DMS53 treated with DMSO at 0.1 percent for 48 hours (cell line): ENCODE results near the gene PEX6.
A peak's percentile ranks its signal among the peaks of the same experiment; 100 is the strongest.
"Not testable (repeated sequence)": the region's sequence is repeated elsewhere in the genome, so short reads cannot be mapped to it uniquely, and the experiment has no call there.

ENCODE experiments used
- DNase-seq: peaks from one replicate; lab custom pipeline; 2025; ENCODE audit not compliant: unreplicated experiment; lab: John Stamatoyannopoulos, UW

The PEX6 gene

DNA sequence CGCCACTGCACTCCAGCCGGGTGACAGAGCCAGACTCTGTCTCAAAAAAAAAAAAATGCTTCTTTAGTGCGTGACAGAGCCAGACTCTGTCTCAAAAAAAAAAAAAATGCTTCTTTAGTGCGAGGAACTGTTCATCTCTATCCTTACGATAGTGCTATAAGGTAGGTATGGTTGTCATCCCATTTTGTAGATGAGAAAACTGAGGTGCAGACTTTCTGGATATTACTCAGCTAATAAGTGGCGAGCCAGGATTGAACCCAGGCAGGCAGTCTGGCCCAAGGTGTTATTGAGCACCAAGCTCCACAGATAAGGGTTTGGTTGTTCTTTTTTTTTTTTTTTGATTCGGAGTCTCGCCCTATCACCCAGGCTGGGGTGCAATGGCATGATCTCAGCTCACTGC lies 22.9 kb upstream of the PEX6 start:
- DNase-seq = no peak

DNA sequence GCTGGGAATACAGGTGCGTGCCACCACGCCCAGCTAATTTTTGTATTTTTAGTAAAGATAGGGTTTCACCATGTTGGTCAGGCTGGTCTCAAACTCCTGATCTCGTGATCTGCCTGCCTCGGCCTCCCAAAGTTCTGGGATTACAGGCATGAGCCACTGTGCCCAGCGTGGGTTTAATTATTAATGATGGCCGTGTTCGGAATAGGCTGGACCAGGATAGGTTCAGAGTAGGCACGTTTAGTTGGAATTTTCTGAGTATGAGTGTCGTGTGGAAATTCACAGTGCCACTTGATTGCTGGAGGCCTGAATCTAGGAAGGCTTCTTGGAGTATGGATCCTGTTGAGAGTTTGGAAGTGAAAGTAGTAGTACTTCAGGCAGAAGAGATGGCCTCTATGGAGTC lies 19.2 kb upstream of the PEX6 start:
- DNase-seq = not testable (repeated sequence)

DNA sequence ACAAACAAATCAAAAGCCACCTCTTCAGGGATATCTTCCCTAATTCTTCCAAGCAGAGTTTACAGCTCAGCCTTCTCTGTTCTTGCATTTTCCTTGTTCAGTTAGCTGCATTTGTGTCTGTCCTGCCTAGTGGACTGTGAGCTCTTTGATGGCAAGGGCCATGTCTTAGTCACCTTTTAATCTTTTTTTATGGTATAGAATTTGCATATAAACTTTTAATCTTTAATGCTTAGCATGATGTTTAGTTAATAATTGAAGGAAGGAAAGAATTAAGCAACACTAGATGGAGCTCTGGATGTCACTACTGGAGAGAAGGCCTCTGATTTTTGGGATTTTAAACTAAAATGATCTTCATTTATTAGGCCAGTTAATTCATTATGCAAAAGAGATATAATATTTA lies 17.5 kb upstream of the PEX6 start:
- DNase-seq = no peak

DNA sequence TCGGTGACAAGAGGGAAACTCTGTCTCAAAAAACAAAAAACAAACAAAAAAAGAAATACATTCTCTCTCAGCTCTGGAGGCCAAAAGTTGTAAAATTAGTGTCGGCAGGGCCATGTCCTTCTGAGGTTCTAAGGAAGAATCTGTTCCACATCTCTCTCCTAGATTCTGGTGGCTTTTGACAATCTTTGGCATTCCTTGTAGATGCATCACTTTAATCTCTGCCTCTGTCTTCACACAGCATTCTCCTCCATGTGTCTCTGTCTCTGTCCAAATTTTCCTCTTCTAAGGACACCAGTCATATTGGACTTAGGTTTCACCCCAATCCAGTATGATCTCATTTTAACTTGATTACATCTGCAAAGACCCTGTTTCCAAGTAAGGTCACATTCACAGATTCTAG lies 14.5 kb upstream of the PEX6 start:
- no peak for DNase-seq

DNA sequence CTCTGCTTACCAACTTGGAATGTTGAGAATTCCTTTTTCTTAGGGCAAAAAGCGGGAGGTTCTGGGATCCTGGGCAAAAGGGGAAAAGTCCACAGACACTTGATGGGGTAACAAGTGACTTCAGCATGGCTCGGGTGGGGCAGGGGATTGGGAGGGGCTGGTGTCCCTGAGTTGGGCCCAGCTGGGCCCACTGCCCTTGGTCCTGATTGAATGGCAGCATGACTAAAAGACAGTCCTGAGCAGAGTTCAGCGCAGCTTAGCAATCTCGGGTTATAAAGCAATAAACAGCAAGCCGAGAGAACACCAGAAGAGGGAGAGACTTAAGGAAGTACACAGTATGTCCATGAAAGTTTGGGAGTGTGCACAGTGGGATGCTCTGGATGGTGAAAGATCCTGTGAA lies 10.9 kb upstream of the PEX6 start:
- no peak for DNase-seq

DNA sequence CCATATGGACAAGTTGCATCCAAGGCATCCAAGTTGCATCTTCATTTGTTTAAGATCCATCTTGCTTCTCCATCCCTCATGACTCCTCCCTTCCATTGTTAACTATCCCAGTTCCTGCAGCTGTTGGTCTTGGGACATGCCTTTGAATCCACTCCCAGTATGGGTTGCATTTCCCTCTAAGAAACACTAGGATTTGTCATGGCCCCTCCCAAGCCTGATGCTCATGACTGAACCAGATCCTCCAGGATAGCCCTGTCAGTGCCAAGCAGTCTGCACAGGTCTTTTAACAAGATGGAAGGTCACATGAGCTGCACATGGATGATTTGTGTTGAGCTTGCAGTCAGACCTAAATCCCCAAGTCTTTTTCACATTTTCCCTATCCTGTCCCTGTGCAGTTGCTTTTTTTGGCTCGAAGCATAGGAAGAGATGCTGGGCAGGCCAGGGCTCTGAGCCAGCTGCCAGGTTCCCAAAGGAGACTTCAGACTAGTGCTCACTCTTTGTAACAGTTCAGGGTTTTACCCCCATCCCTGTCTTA lies 9.6 kb upstream of the PEX6 start:
- no peak for DNase-seq

DNA sequence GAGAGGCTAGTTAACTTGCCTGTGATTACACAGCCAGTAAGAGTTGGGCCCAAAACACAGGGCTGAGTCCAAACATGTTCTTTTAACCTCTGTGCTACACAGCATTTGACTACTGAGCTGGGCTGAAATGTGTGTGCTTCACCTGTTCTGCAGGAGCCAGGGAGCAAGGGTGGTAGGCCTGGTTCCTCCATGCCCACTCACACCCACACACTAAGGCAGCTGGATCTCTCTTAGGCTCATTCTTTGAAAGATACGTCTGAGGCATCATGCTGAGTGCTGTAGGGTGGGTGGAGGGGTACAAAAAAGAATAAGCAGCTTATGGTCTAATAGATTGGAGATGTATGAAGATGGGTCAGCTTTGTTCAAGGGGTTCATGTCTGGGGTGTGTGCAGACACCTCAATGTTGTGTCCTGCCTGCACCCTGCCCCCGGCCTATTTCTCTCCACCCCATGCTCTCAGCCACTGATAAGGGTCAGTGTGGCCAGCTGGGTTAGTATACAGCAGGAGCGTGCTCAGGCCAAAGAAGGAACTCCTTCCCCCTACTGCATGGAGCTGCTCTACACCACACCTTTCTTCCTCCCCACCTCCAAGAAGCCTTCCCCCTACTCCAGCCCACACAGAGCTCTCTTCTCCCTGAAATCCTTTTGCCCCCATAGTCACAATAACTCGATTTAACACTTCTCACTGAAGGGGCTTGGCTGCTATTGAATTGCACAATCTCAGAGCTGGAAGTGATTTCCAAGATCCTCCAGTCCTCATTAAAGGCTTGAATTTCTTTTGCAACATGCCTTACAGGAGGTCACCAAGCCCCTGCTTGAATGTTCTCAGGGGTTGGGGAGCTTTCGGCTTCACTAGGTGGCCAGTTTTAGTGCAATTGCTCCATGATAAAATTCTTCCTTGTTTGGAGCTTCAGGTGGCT lies 8.8 kb upstream of the PEX6 start:
- no peak for DNase-seq

DNA sequence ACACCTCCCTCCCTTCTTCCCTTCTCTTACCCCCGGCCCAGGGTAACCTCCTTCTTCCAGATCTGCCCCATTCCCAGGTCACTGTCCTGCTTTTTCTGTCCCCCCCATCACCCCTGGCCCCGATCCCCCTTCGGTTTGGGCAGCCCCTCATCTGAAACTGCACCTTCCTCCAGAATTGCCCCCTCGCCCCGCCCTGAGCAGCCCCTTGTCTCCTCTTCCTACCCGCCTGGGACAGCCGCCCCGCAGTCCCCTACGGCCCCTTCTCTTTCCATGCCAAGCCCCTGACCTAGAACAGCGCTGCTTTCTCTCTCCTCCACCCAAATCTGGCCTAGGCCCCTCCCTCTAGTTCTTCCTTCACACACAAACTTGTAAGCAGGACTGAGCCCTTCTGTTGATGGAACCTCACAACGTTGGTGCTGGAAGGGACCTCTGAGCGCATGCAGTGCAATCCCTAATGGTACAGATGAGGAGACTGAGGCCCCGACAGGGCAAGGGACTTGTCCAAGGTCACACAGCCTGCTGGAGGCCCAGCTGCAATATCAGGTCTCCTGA lies 6.0 kb upstream of the PEX6 start:
- no peak for DNase-seq

DNA sequence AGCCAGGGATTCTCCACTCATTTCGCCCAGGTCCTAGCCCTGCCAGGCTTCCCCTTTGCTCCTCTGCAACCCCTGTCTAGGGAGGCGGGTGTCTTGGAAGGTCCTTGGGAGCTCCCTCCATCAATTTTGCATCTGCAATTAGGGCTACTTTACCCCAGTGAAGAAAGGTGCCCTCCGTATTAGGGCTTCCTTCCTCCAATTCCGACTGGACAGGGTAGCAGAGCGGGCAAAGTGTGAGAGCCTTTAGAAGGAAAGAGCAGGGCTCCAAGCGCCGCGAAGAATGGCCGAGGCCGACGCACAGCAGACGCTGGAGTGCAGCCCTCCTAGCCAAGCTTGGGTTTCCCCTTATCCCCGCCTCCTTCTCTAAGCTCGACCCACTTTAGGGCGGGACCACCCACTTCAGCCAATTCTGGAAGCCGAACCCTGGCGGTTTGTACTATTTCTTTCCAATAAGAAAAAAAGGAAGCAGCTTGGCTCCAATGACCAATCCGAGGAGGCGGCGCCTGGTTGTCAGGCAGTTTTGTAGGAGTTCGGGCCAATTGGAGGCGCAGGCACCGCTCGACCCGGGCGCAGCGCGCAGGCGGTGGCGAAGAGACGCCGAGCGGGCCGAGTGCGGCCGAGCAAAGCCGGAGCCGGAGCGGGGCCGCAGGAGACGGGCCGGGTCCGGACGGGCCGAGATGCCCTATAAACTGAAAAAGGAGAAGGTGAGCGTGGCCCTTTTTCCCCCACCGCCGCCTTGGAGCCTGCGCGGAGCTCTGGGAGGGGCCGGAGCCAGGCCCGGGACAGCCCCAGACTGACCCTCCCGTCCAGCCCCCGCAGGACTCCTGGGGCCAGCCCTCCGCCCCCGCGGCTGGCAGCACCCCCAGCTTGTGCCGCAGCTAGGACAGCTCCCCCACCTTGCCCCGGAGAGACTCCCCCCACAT lies 5.3 kb upstream of the PEX6 start, which contains the start of gene PPP2R5D:
PPP2R5D (plus strand) TSS at position 570 of the 923 bp plus-strand sequence; CDS start at position 678, 108 bp downstream.
- peak; percentile 99 for DNase-seq

DNA sequence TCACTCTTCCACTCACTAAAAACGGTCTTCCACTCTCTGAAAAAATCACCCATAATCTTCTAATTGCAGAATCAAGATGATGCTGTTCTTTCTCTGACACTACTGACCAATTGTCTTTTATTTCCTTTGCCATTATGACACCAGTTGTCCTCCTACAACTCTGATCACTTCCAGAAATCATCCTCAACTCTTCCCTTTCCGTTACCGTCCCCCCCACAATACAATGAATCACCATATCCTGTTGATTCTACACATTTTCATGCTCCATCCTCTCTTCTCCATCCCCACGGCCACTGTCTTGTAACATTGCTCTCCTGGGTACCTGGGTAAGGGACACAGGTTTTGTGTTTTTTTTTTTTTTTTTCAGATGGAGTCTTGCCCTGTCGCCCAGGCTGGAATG lies 2.9 kb upstream of the PEX6 start:
- DNase-seq = no peak

DNA sequence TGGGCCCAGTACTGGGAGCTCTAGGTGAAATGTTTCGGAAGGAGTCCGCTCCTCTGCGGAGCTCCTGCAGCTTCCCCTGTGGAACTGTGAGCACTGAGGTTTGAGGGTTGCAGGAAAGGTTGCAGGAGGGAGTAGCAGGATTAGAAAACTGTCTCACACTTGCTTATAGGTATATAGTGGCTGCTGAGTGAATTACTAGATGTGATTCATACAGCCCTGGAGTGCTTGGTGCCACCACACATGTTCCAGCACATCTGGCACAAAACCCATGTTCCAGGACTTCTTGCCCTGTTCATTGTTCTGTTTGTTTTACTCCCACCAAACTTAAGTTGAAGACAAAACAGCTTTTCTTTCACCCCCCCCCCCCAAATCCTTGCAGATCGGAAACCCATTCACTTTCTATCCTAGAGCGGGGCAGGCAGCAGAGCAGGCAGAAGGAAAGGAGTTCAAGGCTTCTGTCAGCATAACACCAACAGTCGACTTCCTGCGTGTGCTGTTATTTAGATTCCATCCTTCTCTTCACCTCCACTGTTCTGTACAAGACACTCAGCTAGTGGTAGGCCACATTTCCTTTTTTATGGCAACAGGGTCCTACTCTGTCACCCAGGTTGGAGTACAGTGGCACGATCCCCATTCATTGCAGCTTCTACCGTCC lies 669 bp upstream of the PEX6 start:
- DNase-seq = peak; percentile 70

DNA sequence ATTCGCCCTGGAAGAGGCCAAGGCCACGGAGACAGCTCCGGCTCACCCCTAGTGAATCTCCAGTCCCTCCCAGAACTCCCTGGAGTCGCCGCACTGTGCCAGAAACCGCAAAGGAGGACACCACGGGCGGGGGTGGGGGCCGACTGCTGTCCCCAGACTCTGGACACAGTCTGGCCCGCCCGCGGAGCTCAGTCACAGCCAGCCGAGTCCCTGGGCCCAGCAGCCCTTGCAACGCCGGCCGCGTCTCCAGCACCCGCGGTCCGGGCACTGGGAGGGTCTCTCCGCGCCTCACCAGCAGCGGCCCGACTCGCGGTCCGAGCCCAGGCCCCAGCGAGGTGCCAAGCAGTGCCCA lies 518 bp downstream of the PEX6 start:
- DNase-seq = no peak

DNA sequence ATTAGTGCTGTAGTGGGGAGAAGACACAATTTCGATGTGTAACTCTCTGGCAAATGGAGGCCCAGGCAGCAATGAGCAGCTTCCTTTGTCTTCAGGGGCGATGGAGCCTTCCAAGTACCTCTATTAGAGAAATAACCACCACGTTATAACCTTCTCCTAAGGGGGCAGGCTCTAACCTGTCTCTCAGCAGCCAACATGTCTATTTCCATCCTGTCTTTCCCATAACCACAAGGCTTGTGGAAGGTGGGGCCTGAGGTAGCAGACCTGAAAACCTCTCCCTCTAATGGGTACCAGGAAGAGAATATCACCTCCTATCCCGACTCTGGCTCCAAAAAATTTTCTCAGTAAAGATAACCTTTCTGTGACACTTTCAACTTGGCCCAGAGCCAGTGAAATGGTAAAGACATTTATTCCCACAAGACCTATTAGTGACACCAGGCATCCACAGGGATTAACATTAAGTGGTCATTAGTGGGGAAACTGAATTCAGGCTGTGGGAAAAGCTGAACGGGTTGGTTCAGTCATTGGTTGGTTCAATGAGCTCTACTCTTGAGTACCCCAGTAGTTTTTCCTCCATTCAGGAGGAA lies 4.0 kb downstream of the PEX6 start:
- DNase-seq = no peak

DNA sequence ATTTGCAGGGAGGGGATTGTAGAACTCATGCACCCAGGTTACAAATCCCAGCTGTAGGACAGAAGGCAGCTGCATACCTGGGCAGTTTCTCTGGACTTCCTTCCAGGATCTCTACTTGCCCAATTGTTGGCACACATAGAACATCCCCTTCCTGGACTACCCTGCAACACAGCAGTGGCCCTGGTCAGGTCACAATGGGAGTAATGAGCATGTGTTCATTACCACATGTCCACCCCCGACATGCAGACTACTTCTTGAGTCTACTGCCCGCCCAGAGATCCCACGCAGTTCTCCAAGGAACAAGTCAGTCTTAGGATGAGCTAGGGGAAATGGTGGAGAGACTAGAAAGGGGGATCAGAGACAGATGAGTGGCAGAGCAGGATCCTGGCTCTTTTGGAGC lies 5.1 kb downstream of the PEX6 start:
- no peak for DNase-seq

DNA sequence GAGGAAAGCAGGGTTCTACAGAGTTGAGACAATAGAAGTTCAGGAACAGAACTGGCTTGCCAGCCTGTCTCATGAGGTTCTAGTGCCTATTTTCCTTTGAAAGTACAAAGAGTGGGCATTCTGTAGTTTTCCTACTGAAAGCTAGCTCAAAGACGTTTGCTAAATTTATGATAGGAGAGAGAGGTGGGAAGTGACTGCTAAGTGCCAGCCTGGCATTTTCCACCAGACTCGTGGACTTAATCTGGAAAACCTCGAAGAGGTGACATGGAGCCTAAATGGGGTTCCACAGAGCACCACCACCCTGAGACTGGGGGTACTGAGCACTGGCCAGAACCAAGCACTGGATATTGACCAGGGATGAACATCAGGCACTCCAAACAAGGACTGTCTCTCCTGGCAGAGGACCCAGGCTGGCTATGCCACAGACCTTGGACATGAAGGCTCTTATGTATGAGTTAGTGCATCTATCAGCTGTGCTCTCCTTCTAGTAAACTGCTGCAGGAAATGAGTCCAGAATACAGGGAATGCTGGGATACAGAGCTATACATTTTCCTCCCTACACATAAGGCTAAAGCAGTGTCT lies 7.1 kb downstream of the PEX6 start:
- no peak for DNase-seq

DNA sequence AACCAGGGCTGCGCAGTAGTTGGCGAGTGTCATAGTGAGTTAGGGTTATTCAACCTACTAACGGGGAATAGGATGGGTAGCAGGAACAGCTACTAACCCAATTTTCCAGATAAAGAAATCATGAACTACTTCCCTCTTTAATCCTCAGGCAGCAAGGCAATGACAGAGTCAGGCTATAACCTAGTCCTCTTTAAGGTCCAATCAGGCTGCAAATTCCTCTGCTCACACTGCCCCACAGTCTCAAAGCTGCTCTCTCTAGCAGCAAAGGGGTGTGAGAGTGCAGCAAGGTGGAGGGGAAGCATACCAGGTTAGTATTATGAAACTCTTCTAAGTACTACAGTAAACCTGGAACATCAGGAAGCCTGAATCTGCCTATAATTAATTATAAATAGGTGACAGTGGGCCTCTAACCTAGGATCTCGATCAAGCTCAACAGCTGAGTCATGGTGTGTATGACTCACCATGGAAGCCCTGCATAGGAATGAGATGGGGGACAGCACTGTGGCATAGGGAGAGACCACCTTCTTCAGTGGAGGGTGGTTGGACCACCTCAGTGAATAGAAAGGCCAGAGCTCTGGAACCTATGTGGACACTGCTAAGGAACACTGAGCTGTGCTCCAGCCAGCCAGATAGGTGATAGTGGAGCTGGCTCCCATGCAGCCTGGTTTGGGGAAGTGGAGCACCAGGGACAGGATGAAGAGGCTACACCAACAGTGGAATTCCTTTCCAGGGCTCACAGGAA lies 7.9 kb downstream of the PEX6 start:
- DNase-seq = peak; percentile 36

DNA sequence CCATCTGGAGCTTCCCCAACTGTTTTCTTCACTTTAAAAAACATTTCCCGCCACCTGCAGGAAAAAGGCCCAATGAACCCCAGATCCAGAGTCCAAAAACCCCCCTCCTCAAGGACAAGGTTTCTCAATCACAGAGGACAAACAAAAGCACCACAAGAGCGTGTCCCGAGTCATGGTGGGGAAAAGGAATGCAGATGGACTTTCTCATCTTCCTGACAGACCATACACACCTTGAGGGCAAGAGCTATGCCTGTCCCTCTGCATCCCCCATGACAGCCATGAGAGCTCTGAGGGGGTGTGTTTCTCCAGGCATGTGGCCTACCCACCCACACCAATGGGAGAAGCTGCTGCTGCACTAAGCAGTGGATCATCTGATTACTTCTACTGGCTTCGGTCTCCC lies 9.0 kb downstream of the PEX6 start:
- no peak for DNase-seq

DNA sequence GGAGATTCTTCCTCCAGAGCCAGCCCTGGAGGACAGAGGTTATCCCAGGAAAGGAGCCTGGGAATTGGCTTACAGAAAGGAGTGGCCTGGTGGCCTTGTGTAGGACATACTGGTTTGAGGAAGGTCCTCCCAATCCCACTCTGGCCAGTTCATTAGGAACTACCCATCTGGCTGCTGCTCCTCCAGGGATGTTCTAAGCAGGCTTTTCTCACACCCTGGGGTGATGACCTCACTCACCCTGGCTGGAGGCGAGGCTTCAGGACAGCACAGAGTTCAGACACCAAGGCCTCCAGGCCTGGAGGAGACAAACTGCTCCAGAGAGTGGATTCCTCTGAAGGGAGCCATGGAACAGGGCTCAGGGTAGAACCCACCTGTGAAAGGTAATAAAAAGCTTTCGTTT lies 9.6 kb downstream of the PEX6 start:
- no peak for DNase-seq

DNA sequence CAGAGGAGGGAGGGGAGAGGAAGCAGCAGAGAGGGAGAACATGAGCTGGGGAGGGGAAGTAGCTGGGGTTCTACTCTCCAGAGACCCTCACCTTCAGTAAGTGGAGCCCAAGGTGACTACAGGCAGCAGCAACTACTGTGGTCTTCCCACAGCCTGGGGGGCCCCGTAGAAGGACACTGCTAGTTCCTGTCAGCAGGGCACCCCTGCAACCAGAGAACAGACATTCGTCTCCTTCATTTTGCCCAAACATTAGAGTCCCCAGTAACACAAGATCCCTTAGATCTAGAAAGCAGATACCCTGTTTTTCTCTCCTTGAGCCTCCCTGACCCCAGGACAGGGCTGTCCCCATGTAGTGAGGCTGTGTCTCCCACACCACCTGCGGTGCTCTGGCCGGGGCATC lies 10.2 kb downstream of the PEX6 start:
- no peak for DNase-seq
